Fibroblast of skin of abdomen (primary cell): Measurements from ENCODE around the gene ART3.
A peak's percentile ranks its signal among the peaks of the same experiment; 100 is the strongest.

Experiments
- DNase-seq: peaks from one replicate; pipeline ENCODE4 v3.0.0-alpha.2; 2013

Gene ART3

DNA sequence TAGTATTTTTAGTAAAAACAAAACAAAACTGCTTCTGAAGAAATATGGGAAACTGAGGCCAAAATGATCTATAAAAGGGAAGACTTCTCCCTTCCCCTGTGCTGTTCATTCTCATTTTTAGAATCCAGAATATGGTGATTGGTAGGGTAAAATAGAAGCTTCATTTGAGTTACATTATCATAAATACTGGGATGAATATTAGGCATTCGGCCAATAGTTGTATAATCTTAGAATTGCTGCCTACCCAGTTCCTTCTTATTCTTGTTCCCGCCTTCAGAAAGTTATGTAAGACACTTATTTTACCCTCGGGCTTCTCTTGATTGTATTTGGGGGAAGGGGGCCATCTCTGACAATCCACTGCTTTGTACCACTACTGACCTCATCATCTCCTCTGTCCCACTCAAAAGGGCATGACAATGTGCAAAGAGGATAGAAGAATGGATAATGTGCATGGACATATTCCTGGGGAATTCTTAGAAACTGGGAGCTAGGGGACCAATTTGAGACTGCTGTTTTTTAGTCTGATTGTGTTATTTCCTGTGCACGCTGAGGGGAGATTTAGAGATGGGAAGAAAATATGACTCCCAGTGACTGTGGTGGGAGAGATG, 588 bp downstream of the ART3 start:
- no peak for DNase-seq

- DNase-seq = peak; percentile 2
Measured at GRCh38 chr4:76078033-76078613, 3.6 kb downstream of the ART3 start.

GRCh38 chr4:76083386-76083988, 9.0 kb downstream of the ART3 start:
- no peak for DNase-seq

DNA sequence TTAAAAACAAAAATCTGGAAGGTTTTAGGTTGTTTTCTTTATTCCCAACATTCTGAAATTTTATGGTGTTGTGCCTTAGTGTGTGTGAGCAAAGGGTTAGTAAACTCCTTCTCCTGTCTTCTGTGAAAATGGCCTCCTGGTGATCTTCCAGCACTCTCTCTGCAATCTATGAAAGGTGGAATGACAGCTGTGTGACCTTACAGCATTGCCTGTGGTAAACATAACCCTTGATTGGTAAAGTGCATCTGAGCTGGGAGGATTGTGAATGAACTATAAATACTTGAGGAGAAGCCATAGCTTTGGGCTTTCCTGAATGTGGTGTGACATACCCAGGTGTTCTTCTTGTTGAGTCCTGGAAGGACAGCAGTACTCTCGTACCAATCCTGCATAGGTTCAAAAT, 10.0 kb downstream of the ART3 start:
- no peak for DNase-seq

GRCh38 chr4:76087007-76087769, 12.7 kb downstream of the ART3 start:
- peak; percentile 43 for DNase-seq

DNA sequence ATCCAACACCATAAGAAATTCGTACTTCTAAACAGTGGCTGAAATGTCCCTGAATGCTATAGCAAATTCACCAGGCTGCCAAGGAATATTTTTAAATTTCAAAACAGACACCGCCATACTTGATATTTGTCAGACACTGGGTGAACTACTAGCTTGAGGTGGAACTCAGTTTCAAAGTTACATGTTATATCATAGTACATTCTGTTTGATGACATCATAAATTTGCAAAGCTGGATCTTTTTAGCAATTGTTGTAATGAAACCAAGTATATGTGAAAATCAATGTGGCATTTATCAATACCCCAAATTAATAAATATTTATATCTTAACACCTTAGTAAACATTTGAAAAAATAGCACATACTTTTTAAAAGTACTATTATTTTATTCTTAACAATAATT, 14.2 kb downstream of the ART3 start:
- DNase-seq = no peak

DNA sequence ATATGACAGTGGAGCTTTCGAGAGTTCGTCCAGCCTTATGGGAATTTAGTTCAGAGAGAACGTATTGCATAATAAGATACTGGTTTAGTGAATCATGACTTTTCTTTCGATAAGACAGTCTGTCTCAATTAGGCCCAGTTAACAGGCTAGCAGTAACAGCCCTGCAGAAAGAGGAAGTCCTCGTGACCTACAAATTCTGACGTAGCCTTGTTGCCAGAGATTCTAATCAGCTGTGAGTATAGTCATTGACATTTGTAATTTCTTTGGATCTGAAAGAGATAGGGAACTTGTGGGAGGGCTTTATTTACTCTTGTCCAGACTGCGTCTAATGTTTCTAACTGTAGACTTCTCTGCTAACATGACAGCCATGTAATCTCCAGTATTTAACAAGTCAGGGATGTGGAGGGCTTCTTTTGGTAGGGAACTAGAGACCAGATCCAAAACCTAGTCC, 15.8 kb downstream of the ART3 start:
- DNase-seq = peak; percentile 75

DNA sequence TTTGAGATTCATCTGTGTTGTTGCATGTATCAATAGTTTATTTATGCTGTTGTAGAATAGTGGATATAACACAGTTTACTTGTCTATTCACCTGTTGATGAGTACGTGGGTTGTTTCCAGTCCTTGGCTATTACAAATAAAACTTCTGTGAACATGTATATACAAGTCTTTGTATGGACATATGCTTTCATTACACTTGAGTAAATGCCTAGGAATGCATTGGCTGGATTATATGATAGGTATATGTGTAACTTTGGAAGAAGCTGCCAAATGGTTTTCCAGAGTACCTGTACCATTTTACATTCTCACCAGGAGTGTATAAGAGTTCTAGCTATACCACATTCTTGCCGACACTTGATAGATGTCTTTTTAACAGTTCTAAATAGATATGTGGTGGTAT, 16.5 kb downstream of the ART3 start:
- DNase-seq = no peak

DNA sequence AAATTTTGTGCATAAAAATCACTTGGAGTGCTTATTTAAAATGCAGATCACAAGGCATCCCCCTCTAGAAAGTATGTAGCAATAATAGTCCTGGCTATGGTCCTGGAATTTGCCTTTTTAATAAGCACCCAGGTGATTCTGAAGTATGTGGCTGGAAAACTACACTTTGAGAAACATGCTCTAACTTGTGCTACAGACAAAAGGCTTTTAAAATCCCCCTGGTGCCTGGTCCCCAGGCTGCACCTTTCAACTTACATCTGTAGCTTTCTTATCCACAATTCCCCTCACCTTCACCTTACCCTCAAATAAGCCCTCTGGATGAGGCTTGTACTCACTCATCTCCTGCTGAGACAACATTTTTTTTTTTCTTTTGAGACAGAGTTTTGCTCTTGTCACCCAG, 21.1 kb downstream of the ART3 start:
- DNase-seq = no peak

- DNase-seq = no peak
Measured at GRCh38 chr4:76096076-76096475, 21.6 kb downstream of the ART3 start.

DNA sequence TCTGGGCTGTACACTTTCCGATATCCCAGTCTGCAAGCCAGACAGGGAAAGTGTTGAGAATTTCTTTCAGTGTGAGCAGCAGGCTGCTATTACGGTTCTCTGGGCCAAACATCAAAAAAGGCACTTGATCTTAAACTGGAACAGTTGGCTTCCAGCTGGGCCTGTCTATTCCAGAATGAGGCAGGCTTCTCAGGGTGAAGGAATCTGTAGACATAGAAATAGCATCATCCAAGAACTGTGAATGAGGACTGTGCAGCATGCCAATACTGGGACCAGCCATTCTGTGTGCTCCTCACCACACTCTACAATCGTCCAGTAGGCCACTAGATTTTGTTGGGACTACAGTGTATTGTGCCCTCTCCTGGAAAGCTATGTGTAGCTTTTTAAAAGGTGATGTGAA, 31.1 kb downstream of the ART3 start:
- DNase-seq = no peak

DNA sequence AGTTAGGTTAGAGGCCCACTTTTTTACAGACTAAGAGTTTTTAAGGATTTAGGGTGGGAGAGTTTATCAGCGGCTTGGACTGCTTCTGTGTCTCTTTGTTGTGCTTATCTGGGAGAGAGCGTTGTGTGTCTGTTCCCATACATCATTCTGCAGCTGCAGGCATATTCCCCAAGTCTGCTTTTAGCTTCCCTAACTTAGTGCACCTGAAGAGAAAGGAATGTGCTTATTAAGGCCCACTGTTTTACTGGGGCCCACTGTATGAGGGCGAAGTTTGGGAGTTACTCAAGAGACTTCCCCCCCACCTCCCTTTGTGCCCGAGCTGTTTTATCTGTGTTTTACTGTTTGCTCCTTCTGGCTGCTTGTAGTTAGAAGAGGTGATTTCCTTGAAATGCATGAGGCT, 31.9 kb downstream of the ART3 start:
- no peak for DNase-seq

GRCh38 chr4:76108467-76109181, 34.1 kb downstream of the ART3 start:
- DNase-seq = peak; percentile 4

DNA sequence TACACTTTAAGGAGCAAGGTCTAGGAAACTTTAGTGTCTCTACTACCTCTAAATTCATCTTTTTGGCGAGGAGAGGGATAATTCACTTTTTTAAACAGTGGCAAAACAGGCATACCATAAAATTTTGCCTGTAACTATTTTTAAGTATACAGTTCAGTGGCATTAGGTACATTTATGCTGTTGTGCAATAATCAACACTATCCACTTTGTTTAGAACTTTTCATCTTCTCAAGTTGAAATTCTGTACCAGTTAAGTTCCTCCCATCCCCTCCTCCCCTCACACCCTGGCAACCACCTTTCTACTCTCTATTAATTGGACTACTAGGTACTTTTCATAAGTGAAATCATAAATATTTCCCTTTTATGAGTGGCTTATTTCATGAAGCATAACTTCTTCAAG, 42.3 kb downstream of the ART3 start:
- DNase-seq = no peak

DNA sequence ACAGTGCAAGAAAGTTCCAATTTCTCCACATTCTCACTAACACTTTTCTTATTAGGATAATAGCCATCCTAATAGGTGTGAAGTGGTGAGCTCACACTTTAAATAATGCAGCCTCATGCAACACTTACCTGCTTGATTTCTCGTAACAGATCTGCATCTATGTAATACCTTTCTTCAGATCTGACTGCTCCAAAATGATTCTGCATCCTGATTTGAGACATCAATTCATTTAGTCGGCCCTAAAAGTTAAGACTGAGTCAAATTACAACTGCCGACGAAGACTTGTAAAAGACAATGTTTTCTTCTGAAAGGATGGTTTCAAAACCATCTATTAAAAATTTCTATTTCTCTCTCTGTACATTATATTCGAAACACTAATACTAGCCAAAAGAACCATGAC, 43.0 kb downstream of the ART3 start:
- DNase-seq = no peak

DNA sequence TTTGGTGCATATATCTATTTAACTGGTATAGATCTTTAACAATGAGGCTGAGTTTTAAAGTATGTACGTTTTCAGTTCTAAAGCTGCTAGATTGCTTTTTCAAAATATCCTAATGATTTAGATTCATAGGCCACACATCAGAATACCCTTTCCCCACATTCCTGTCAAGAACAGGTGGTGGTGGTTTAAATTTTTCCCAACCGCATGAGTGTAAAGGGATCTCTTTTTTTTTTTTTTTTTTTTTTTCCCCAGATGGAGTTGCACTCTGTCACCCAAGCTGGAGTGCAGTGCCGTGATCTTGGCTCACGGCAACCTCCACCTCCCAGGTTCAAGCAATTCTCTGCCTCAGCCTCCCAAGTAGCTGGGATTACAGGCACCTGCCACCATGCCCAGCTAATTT, 45.7 kb downstream of the ART3 start:
- DNase-seq = no peak

DNA sequence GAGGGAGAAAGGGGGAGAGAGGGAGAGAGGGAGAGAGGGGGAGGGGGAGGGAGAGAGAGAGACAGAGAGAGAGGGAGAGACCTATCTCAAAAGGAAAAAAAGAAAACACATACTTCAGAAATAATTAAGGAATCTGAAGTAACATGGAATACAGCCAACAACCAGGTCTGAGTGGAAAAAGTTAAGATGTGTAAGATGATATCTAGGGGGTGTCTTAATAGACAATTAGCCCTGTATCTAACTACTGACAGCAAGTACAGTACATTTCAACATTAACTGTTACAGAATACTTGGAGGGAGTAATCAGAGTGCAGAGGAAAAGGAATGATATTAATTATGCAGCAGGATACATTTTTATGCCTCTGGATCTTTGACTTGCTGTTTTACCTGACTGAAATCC, 51.3 kb downstream of the ART3 start:
- DNase-seq = no peak

DNA sequence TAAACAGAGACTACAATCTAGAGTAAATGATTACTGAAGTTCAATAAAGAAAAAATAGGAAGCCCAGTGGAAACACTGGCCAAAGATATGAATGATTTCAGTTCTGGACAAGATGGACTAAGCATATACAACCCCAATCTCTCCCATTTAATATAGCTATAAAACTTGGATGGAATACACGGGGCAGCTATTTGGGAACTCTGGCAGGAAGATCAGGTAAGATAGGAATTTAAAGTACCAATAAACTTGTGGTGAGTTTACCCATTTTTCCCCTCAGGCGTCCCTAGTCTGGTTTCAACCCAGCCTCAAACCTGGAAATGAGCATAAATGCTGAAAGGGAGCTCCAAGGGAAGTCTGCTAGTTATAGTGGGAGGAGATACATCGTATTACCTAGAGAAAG, 53.2 kb downstream of the ART3 start:
- DNase-seq = no peak

DNA sequence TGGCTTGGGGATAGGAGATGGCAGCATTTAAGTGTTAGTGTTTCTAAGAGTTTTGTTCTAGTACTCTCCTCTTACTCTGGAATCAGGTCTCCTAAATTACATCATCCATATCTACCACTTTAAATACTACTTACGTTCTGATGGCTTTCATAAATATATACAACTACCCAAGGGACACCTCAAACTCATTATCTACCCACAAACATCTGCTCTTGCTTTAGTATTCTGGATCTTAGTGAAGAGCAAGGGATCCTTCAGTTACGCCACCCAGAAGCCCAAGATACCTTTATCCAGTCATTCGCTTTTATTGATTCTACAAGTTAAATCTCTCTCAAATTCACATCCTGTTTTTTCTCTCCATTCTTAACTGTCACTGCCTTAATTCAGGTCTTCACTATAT, 66.7 kb downstream of the ART3 start:
- DNase-seq = no peak

- DNase-seq = no peak
Measured at GRCh38 chr4:76144546-76144945, 70.0 kb downstream of the ART3 start.

GRCh38 chr4:76147454-76148141, 73.1 kb downstream of the ART3 start:
- peak; percentile 72 for DNase-seq

DNA sequence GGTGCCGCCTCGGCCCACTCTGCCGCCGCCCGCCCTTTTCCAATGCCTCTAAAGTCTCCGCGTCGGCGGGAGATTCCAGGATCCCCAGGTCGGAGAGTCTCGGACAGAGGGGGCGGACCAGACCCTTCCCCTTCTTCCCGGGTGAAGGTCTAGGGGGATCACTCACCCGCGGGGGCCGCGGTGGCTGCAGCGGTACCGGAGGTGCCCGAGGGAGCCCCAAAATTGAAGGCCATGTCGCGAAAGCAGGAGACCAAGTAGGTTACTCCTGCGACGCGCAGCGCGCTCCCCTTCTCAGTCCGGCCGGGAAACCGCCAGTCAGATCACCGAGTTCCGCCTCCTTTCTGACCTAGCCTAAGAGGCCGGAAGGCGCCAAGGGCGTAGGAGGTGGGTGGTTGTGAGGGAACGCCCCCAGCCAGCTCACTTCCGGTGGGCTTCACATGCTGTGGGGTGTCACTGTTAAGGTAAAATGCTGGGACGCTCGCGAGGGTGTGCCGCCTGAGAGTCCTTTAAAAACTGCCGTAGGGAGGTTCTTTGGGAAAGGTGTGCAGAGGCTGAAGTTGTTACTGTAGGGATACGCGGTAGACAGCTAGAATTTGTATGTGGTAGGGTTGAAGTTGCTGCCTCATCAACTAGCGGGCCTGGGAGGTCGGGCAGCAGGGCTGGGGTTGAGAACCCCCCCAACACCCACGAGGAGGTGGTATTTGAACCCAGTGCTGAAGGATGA, 73.8 kb downstream of the ART3 start, which contains the start of gene NUP54:
Gene NUP54, minus strand, starts transcription at position 256 of the 724 bp plus-strand sequence. Its CDS starts 23 bp downstream, at position 233.
- peak; percentile 93 for DNase-seq
